ENCODE results near the gene CYTH1.

Gene CYTH1

GRCh38 chr17:78771758-78772382 is 10.2 kb downstream of the CYTH1 start:
- Histone ChIP-seq H3K36me3 (ENCODE audit: control insufficient read depth, insufficient read depth, low read length) (no peaks in the 10 kb centered on the region), H3K9ac (ENCODE audit: low read depth, low read length) (no peak overlapping the region), H3K4me3 (ENCODE audit: low read depth, low read length) (no peak overlapping the region)

GRCh38 chr17:78769196-78769773 is 12.8 kb downstream of the CYTH1 start:
- H3K9ac ChIP-seq (ENCODE audit: low read depth, low read length) = no peak overlapping the region
- no peak overlapping the region for H3K27ac ChIP-seq (ENCODE audit: low read depth, low read length)
- no peaks in the 10 kb centered on the region for H3K4me1 ChIP-seq (ENCODE audit: control insufficient read depth, insufficient read depth, low read length)
- no peaks in the 10 kb centered on the region for H3K9me3 ChIP-seq (ENCODE audit: control insufficient read depth, insufficient read depth, low read length)
- no peak overlapping the region for H3K4me3 ChIP-seq (ENCODE audit: low read depth, low read length)
- H3K36me3 ChIP-seq (ENCODE audit: control insufficient read depth, insufficient read depth, low read length) = no peaks in the 10 kb centered on the region
- no peaks in the 10 kb centered on the region for H3K27me3 ChIP-seq (ENCODE audit: control insufficient read depth, insufficient read depth, low read length)

More at GRCh38 chr17:78771758-78772382, 10.2 kb downstream of the CYTH1 start:
- Histone ChIP-seq H3K27me3 (ENCODE audit: control insufficient read depth, insufficient read depth, low read length) (no peaks in the 10 kb centered on the region), H3K27ac (ENCODE audit: low read depth, low read length) (no peak overlapping the region), H3K4me1 (ENCODE audit: control insufficient read depth, insufficient read depth, low read length) (0 out of 2 replicates have a peak, but pooled peaks cover 4% of the 10 kb centered on the region), H3K9me3 (ENCODE audit: control insufficient read depth, insufficient read depth, low read length) (no peaks in the 10 kb centered on the region)

- Histone ChIP-seq H3K4me3 (ENCODE audit: low read depth, low read length) (no peak overlapping the region), H3K36me3 (ENCODE audit: control insufficient read depth, insufficient read depth, low read length) (no peaks in the 10 kb centered on the region), H3K9ac (ENCODE audit: low read depth, low read length) (no peak overlapping the region), H3K27me3 (ENCODE audit: control insufficient read depth, insufficient read depth, low read length) (no peaks in the 10 kb centered on the region), H3K27ac (ENCODE audit: low read depth, low read length) (no peak overlapping the region), H3K9me3 (ENCODE audit: control insufficient read depth, insufficient read depth, low read length) (no peaks in the 10 kb centered on the region), H3K4me1 (ENCODE audit: control insufficient read depth, insufficient read depth, low read length) (no peaks in the 10 kb centered on the region)
Observed at GRCh38 chr17:78767806-78768205, 14.3 kb downstream of the CYTH1 start.

DNA sequence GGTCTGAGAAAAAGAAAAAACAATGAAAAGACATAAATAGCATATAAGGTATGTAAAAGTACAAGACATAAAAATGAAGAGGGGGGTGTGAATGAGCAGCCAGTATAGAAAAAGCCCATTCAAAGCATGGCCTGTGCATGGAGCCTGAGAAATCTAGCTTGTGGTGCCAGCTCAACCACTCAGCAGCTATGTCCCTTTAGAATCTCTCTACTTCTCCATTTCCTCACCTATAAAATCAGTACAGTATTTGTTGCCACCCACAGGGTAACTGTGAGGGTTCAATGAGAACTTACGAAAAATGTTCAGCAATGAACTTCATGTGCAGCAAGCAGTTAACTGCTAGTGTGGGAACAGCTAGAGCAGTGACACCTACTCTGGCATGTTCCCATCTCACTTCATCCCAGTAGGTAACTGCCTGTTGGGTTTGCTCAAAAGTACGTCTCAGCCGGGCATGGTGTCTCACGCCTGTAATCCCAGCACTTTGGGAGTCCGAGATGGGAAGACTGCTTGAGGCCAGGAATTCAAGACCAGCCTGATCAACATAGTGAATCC is 15.3 kb downstream of the CYTH1 start:
- Histone ChIP-seq H3K36me3 (ENCODE audit: control insufficient read depth, insufficient read depth, low read length) (no peaks in the 10 kb centered on the region), H3K27me3 (ENCODE audit: control insufficient read depth, insufficient read depth, low read length) (no peaks in the 10 kb centered on the region), H3K4me3 (ENCODE audit: low read depth, low read length) (no peak overlapping the region), H3K9ac (ENCODE audit: low read depth, low read length) (no peak overlapping the region), H3K27ac (ENCODE audit: low read depth, low read length) (no peak overlapping the region), H3K4me1 (ENCODE audit: control insufficient read depth, insufficient read depth, low read length) (no peaks in the 10 kb centered on the region), H3K9me3 (ENCODE audit: control insufficient read depth, insufficient read depth, low read length) (no peaks in the 10 kb centered on the region)

DNA sequence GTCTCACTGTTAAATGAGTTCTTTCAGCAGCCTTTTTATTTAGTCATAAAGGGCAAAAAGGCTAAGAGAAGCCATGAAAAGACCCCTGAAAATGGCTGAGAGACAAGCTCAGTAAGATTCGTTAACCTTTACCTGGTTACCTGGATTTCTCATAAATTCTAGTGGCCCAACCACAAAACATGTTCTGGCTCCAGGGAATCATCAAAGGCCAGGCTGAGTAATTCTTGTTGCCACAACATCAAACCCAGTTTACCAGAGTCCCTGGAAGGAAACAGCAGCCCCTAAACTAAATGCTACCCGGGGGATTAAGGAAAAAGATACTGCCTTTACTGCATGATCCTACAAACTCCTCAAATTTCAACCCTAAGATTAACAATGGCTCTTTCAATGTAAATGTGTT is 15.8 kb downstream of the CYTH1 start:
- Histone ChIP-seq H3K4me1 (ENCODE audit: control insufficient read depth, insufficient read depth, low read length) (no peaks in the 10 kb centered on the region), H3K9me3 (ENCODE audit: control insufficient read depth, insufficient read depth, low read length) (no peaks in the 10 kb centered on the region), H3K36me3 (ENCODE audit: control insufficient read depth, insufficient read depth, low read length) (no peaks in the 10 kb centered on the region), H3K4me3 (ENCODE audit: low read depth, low read length) (no peak overlapping the region), H3K9ac (ENCODE audit: low read depth, low read length) (no peak overlapping the region), H3K27ac (ENCODE audit: low read depth, low read length) (no peak overlapping the region), H3K27me3 (ENCODE audit: control insufficient read depth, insufficient read depth, low read length) (no peaks in the 10 kb centered on the region)

GRCh38 chr17:78765821-78766220 is 16.3 kb downstream of the CYTH1 start:
- Histone ChIP-seq H3K27me3 (ENCODE audit: control insufficient read depth, insufficient read depth, low read length) (no peaks in the 10 kb centered on the region), H3K27ac (ENCODE audit: low read depth, low read length) (no peak overlapping the region), H3K4me1 (ENCODE audit: control insufficient read depth, insufficient read depth, low read length) (no peaks in the 10 kb centered on the region), H3K36me3 (ENCODE audit: control insufficient read depth, insufficient read depth, low read length) (no peaks in the 10 kb centered on the region), H3K9ac (ENCODE audit: low read depth, low read length) (no peak overlapping the region), H3K4me3 (ENCODE audit: low read depth, low read length) (no peak overlapping the region), H3K9me3 (ENCODE audit: control insufficient read depth, insufficient read depth, low read length) (no peaks in the 10 kb centered on the region)

DNA sequence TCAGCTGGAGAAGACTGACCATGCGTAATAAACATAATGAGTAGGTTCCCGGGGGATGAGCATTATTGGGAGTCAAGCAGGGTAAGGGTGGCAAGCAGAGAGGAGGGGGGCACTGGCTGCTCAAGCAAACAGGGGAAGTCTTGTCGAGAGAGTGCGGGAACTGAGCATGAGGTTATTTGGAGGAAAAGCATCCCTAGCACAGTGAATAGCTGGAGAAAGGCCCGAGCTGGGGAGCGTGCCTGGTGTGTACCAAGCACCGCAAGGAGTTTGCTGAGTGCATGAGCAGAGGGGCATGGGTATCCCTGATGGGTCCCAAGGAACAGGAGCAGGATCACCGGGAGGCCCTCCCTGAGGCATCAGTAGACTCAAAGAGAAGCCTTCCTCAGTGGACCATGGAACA is 17.2 kb downstream of the CYTH1 start:
- no peak overlapping the region for H3K27ac ChIP-seq (ENCODE audit: low read depth, low read length)
- no peak overlapping the region for H3K4me3 ChIP-seq (ENCODE audit: low read depth, low read length)
- no peak overlapping the region for H3K9ac ChIP-seq (ENCODE audit: low read depth, low read length)
- no peaks in the 10 kb centered on the region for H3K4me1 ChIP-seq (ENCODE audit: control insufficient read depth, insufficient read depth, low read length)
- H3K36me3 ChIP-seq (ENCODE audit: control insufficient read depth, insufficient read depth, low read length) = no peaks in the 10 kb centered on the region
- no peaks in the 10 kb centered on the region for H3K9me3 ChIP-seq (ENCODE audit: control insufficient read depth, insufficient read depth, low read length)
- H3K27me3 ChIP-seq (ENCODE audit: control insufficient read depth, insufficient read depth, low read length) = no peaks in the 10 kb centered on the region

DNA sequence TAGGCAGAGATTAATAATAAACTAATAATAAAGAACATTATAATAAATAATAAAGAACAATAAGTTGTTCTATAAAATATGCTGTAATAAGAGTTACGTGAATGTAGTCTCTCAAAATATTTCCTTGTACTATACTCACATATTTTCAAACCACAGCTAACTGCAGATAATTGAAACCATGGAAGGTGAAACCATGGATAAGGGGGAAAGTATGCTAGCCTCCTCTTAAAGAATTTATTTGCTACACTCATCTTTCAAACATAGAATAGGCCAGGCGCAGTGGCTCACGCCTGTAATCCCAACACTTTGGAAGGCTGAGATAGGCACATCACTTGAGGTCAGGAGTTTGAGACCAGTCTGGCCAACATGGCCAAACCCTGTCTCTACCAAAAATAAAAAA is 18.5 kb downstream of the CYTH1 start:
- no peaks in the 10 kb centered on the region for H3K36me3 ChIP-seq (ENCODE audit: control insufficient read depth, insufficient read depth, low read length)
- H3K27ac ChIP-seq (ENCODE audit: low read depth, low read length) = no peak overlapping the region
- peaks cover 4% of the 10 kb centered on the region; the same call in 1 of the 2 replicates for H3K4me1 ChIP-seq (ENCODE audit: control insufficient read depth, insufficient read depth, low read length)
- no peak overlapping the region for H3K9ac ChIP-seq (ENCODE audit: low read depth, low read length)
- H3K4me3 ChIP-seq (ENCODE audit: low read depth, low read length) = no peak overlapping the region
- no peaks in the 10 kb centered on the region for H3K9me3 ChIP-seq (ENCODE audit: control insufficient read depth, insufficient read depth, low read length)
- H3K27me3 ChIP-seq (ENCODE audit: control insufficient read depth, insufficient read depth, low read length) = no peaks in the 10 kb centered on the region

GRCh38 chr17:78761789-78762406 is 20.2 kb downstream of the CYTH1 start:
- H3K27ac ChIP-seq (ENCODE audit: low read depth, low read length) = no peak overlapping the region

DNA sequence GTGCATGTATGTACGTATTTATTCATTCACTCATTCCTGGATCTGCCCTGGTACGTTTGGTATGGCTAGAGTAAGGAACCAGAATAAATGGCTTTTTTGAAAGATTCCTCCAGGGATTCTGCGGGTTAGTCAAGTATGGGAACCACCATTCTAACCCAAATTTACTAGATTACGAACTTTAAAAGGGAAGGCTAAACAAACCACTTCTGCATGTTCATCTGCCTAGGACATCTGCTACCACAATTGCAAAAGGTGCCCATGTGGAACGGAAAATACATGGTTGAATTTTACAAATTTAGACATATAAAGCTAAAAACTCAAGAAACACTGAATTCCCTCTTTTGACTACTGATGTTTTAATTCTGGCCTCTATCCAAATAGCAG is 22.1 kb downstream of the CYTH1 start:
- Histone ChIP-seq H3K4me1 (ENCODE audit: control insufficient read depth, insufficient read depth, low read length) (peaks cover 5% of the 10 kb centered on the region; the same call in 1 of the 2 replicates), H3K36me3 (ENCODE audit: control insufficient read depth, insufficient read depth, low read length) (no peaks in the 10 kb centered on the region), H3K27me3 (ENCODE audit: control insufficient read depth, insufficient read depth, low read length) (no peaks in the 10 kb centered on the region), H3K27ac (ENCODE audit: low read depth, low read length) (no peak overlapping the region), H3K9me3 (ENCODE audit: control insufficient read depth, insufficient read depth, low read length) (no peaks in the 10 kb centered on the region), H3K4me3 (ENCODE audit: low read depth, low read length) (no peak overlapping the region), H3K9ac (ENCODE audit: low read depth, low read length) (no peak overlapping the region)

More at GRCh38 chr17:78761789-78762406, 20.2 kb downstream of the CYTH1 start:
- Histone ChIP-seq H3K27me3 (ENCODE audit: control insufficient read depth, insufficient read depth, low read length) (no peaks in the 10 kb centered on the region), H3K4me3 (ENCODE audit: low read depth, low read length) (no peak overlapping the region), H3K4me1 (ENCODE audit: control insufficient read depth, insufficient read depth, low read length) (peaks cover 5% of the 10 kb centered on the region; the same call in 1 of the 2 replicates), H3K36me3 (ENCODE audit: control insufficient read depth, insufficient read depth, low read length) (no peaks in the 10 kb centered on the region), H3K9me3 (ENCODE audit: control insufficient read depth, insufficient read depth, low read length) (no peaks in the 10 kb centered on the region), H3K9ac (ENCODE audit: low read depth, low read length) (no peak overlapping the region)

Measured in HUES48 (cell line).